ENCODE measurements around the gene GGPS1.
A peak's percentile ranks its signal among the peaks of the same experiment; 100 is the strongest.

GGPS1 gene

DNA sequence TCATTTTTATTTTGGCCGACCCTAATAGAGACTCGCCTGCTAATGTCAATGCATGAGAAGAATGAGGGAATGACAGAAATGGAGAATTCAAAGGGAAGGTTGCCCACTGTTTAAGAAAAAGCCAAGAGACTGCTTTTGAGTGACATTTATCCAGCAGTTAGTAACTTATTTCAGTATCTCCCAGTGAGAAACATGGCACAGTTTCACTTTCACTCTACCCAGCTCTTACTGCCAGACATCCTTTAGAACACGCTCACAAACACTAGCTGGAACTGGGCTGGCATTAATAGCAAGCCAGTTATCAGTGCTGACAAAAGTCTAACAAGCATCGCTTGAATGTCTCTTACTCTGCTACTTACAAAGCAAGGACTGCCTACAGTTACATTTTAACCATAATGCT, 8.5 kb downstream of the GGPS1 start:
- peaks cover 49% of the 10 kb centered on the region for H3K36me3 ChIP-seq (ENCODE audit: insufficient read depth, low read length)
- peak; percentile 52 for DNase-seq
- peak overlapping the region; percentile 23; the same call in 1 of the 2 replicates for H3K9ac ChIP-seq (ENCODE audit: low read depth, low read length)
- no peak overlapping the region for H2AFZ ChIP-seq (ENCODE audit: low read depth, low read length)
- no peak for TF ChIP-seq EZH2 (IDR thresholded peaks at IDR 0.05; ENCODE audit: borderline replicate concordance, low read depth, low read length, severe bottlenecking)
- TF ChIP-seq, protein P1, sequence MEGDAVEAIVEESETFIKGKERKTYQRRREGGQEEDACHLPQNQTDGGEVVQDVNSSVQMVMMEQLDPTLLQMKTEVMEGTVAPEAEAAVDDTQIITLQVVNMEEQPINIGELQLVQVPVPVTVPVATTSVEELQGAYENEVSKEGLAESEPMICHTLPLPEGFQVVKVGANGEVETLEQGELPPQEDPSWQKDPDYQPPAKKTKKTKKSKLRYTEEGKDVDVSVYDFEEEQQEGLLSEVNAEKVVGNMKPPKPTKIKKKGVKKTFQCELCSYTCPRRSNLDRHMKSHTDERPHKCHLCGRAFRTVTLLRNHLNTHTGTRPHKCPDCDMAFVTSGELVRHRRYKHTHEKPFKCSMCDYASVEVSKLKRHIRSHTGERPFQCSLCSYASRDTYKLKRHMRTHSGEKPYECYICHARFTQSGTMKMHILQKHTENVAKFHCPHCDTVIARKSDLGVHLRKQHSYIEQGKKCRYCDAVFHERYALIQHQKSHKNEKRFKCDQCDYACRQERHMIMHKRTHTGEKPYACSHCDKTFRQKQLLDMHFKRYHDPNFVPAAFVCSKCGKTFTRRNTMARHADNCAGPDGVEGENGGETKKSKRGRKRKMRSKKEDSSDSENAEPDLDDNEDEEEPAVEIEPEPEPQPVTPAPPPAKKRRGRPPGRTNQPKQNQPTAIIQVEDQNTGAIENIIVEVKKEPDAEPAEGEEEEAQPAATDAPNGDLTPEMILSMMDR (IDR thresholded peaks at IDR 0.05; ENCODE audit: borderline replicate concordance, extremely low read depth, low read length, poor library complexity, severe bottlenecking) = no peak
- H4K20me1 ChIP-seq (ENCODE audit: insufficient read depth, low read length) = peaks cover 8% of the 10 kb centered on the region; the same call in 1 of the 2 replicates
- ATAC-seq (ENCODE audit: insufficient read depth, low read depth) = peak; percentile 98
- H3K4me1 ChIP-seq (ENCODE audit: insufficient read depth, low read length) = peaks cover 29% of the 10 kb centered on the region
- H3K4me3 ChIP-seq (ENCODE audit: low read depth in 1 of 2, low read length in 2 of 2) = 0 out of 4 replicates have a peak overlapping the region, but pooled peaks of 1 of the 2 experiments have one; percentile 30
- no peaks in the 10 kb centered on the region for H3K9me3 ChIP-seq (ENCODE audit: insufficient read depth, low read length, severe bottlenecking)
- no peaks in the 10 kb centered on the region for H3K27me3 ChIP-seq (ENCODE audit: insufficient read depth, low read length, poor library complexity)
- peaks cover 57% of the 10 kb centered on the region for H3K79me2 ChIP-seq (ENCODE audit: insufficient read depth, low read length)
- peak overlapping the region; percentile 45; the same call in 1 of the 2 replicates for H3K4me2 ChIP-seq (ENCODE audit: insufficient read depth, low read length)
- H3K27ac ChIP-seq (ENCODE audit: low read length) = peak overlapping the region; percentile 66

DNA sequence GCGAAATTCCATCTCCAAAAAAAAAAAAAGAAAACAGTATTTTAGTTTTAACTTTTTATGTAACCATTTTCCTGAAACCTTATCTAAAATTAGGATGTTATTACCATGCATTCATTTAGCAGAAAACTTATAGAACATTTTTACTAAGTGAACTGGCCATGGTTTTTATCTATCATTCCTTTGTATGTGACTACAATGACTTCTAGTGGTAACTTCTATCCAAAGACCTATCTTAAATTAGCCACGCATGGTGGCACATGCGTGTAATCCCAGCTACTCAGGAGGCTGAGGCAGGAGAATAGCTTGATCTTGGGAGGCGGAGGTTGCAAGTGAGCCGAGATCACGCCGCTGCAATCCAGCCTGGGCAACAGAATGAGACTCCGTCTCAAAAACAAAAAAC, 11.4 kb downstream of the GGPS1 start:
- H3K9ac ChIP-seq (ENCODE audit: low read depth, low read length) = no peak overlapping the region
- DNase-seq (no peak), ATAC-seq (ENCODE audit: insufficient read depth, low read depth) (no peak)
- H3K4me1 ChIP-seq (ENCODE audit: insufficient read depth, low read length) = peaks cover 22% of the 10 kb centered on the region
- H3K79me2 ChIP-seq (ENCODE audit: insufficient read depth, low read length) = peaks cover 29% of the 10 kb centered on the region
- H3K4me2 ChIP-seq (ENCODE audit: insufficient read depth, low read length) = no peak overlapping the region
- H2AFZ ChIP-seq (ENCODE audit: low read depth, low read length) = no peak overlapping the region
- no peak for TF ChIP-seq EZH2 (IDR thresholded peaks at IDR 0.05; ENCODE audit: borderline replicate concordance, low read depth, low read length, severe bottlenecking)
- TF ChIP-seq, protein P1 (IDR thresholded peaks at IDR 0.05; ENCODE audit: borderline replicate concordance, extremely low read depth, low read length, poor library complexity, severe bottlenecking) = peak; percentile 28
- no peaks in the 10 kb centered on the region for H4K20me1 ChIP-seq (ENCODE audit: insufficient read depth, low read length)
- H3K27ac ChIP-seq (ENCODE audit: low read length) = no peak overlapping the region
- H3K9me3 ChIP-seq (ENCODE audit: insufficient read depth, low read length, severe bottlenecking) = no peaks in the 10 kb centered on the region
- H3K36me3 ChIP-seq (ENCODE audit: insufficient read depth, low read length) = peaks cover 53% of the 10 kb centered on the region
- H3K27me3 ChIP-seq (ENCODE audit: insufficient read depth, low read length, poor library complexity) = no peaks in the 10 kb centered on the region
- no peak overlapping the region for H3K4me3 ChIP-seq (ENCODE audit: low read depth in 1 of 2, low read length in 2 of 2)

DNA sequence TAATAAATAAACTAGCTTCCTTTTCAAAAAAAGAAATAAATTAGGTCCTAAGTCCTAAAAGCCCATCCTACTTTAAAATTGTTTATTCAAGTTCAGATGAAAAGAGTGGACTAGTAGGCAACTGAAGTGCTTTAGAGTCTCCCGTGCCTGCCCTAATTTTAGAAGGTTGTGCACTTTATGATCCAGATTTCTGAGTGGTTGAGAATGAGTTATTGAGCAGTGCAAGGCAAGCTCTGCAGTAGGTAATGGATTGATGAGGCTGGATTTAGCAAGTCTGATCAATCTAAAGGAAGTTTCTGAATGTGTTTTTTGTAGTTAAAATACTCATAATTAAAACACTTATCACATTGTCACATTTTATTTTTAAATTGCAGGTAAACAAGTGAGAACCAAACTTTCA, 13.0 kb downstream of the GGPS1 start:
- Histone ChIP-seq H3K27me3 (ENCODE audit: insufficient read depth, low read length, poor library complexity) (no peaks in the 10 kb centered on the region), H3K4me1 (ENCODE audit: insufficient read depth, low read length) (peaks cover 8% of the 10 kb centered on the region)

More for the DNA sequence above, 13.0 kb downstream of the GGPS1 start:
- H3K79me2 ChIP-seq (ENCODE audit: insufficient read depth, low read length) = peaks cover 15% of the 10 kb centered on the region
- no peak overlapping the region for H3K27ac ChIP-seq (ENCODE audit: low read length)
- no peak overlapping the region for H3K9ac ChIP-seq (ENCODE audit: low read depth, low read length)
- H3K4me2 ChIP-seq (ENCODE audit: insufficient read depth, low read length) = no peak overlapping the region
- peaks cover 40% of the 10 kb centered on the region for H3K36me3 ChIP-seq (ENCODE audit: insufficient read depth, low read length)
- H3K9me3 ChIP-seq (ENCODE audit: insufficient read depth, low read length, severe bottlenecking) = no peaks in the 10 kb centered on the region
- no peaks in the 10 kb centered on the region for H4K20me1 ChIP-seq (ENCODE audit: insufficient read depth, low read length)
- ATAC-seq (ENCODE audit: insufficient read depth, low read depth) (no peak), DNase-seq (no peak)
- no peak overlapping the region for H2AFZ ChIP-seq (ENCODE audit: low read depth, low read length)
- TF ChIP-seq, protein P1 (IDR thresholded peaks at IDR 0.05; ENCODE audit: borderline replicate concordance, extremely low read depth, low read length, poor library complexity, severe bottlenecking) = no peak
- TF ChIP-seq EZH2 (IDR thresholded peaks at IDR 0.05; ENCODE audit: borderline replicate concordance, low read depth, low read length, severe bottlenecking) = no peak
- H3K4me3 ChIP-seq (ENCODE audit: low read depth in 1 of 2, low read length in 2 of 2) = no peak overlapping the region
